GM13977 (cell line): Measurements from ENCODE around the gene PCDHA5.

Source experiments
- DNase-seq: peaks from one replicate; pipeline ENCODE4 v3.0.0; 2012; ENCODE audit warnings: low spot score
- in situ Hi-C: fragments of 300-500 bp; cut with MboI; formaldehyde crosslinking; loops from one replicate; pipeline ENCODE4 v1.12.0; 2022; ENCODE audit warnings: low sequenced_read_pairs, low pct_unique_long_range_greater_than_20kb, mixed read lengths, inconsistent platforms; ENCODE audit not compliant: unreplicated experiment
- TF ChIP-seq, protein P1 (sequence below): IDR thresholded peaks from 2 replicates; pipeline ENCODE4 v1.5.1; 2012; ENCODE audit warnings: mild to moderate bottlenecking, control low read depth; ENCODE audit not compliant: insufficient read depth; ENCODE audit errors: extremely low read depth, missing control alignments

Gene PCDHA5

DNA sequence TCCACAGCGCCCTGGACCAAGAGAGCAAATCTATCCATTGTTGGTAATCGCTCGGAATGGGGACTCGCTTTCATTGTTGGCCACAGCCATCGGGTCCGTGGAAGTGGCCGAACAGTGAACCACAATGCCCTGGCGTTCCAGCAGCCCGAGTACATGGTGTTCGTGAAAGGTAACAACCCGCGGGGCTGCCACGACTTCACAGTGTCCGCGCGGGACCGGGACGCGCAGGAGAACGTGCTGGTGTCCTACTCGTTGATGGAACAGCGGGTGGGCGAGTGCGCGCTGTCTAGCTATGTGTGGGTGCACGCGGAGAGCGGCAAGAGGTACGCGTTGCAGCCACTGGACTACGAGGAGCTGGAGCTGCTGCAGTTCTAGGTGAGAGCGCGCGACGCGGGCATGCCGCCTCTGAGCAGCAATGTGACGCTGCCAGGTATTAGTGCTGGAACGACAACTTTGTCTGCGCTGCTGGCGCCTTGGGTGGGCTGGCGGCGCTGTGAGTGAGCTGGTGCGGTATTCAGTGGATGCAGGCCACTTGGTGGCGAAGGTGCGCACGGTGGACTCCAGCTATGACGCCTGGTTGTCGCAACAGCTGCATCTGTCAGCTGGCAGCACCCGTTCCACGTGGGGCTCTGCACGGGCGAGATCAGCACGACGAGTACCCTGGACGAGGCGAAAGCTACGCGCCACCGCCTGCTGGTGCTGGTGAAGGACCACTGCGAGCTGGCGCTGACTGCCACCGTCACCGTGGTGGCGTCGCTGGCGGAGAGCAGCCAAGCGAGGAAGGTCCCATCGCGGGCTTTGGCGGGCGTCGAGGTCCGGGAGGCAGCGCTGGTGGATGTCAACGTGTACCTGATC is 41.3 kb downstream of the PCDHA5 start:
- TF ChIP-seq, protein P1, sequence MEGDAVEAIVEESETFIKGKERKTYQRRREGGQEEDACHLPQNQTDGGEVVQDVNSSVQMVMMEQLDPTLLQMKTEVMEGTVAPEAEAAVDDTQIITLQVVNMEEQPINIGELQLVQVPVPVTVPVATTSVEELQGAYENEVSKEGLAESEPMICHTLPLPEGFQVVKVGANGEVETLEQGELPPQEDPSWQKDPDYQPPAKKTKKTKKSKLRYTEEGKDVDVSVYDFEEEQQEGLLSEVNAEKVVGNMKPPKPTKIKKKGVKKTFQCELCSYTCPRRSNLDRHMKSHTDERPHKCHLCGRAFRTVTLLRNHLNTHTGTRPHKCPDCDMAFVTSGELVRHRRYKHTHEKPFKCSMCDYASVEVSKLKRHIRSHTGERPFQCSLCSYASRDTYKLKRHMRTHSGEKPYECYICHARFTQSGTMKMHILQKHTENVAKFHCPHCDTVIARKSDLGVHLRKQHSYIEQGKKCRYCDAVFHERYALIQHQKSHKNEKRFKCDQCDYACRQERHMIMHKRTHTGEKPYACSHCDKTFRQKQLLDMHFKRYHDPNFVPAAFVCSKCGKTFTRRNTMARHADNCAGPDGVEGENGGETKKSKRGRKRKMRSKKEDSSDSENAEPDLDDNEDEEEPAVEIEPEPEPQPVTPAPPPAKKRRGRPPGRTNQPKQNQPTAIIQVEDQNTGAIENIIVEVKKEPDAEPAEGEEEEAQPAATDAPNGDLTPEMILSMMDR = no peak
- DNase-seq = no peak
- in situ Hi-C loops = no loop called here

DNA sequence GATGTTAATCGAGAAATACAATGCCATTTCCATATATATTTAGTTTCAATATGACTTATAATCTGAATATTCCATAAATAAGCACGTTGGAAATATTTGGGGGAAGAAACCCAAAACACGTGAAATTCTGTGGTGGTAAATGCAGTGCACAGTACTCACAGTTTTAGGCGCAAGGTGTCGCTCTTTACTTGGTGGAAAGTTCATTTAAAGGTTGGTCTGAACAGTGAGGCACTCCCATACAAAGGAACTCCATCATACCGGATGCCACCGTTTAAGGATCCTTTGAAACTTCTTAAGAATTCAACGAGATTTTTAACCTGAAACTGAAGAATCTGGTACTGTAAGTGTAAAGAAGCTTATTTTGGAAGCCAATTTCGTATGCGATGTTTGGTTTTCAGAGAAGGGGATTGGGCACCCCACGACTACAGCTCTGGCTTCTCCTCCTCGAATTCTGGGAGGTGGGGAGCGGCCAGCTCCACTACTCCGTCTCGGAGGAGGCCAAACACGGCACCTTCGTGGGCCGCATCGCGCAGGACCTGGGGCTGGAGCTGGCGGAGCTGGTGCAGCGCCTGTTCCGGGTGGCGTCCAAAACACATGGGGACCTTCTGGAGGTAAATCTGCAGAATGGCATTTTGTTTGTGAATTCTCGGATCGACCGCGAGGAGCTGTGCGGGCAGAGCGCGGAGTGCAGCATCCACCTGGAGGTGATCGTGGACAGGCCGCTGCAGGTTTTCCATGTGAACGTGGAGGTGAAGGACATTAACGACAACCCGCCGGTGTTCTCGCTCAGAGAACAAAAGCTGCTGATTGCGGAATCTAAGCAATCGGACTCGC is 47.5 kb downstream of the PCDHA5 start, which contains the start of gene PCDHA11:
PCDHA11 (plus strand) TSS at position 237 of the 834 bp plus-strand sequence; CDS start at position 384, 147 bp downstream.
- in situ Hi-C loops = no loop called here
- no peak for DNase-seq
- TF ChIP-seq, protein P1 = peak; percentile 24

DNA sequence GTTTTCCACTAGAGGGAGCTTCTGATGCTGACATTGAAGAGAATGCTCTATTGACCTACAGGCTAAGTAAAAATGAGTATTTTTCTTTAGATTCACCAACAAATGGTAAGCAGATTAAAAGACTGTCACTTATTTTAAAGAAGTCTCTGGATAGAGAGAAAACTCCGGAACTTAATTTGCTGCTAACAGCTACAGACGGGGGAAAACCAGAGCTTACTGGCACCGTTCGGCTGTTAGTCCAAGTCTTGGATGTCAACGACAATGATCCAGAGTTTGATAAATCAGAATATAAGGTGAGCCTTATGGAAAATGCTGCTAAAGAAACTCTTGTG is 48.1 kb downstream of the PCDHA5 start:
- TF ChIP-seq, protein P1 = no peak
- DNase-seq = no peak
- in situ Hi-C loops = no loop called here

DNA sequence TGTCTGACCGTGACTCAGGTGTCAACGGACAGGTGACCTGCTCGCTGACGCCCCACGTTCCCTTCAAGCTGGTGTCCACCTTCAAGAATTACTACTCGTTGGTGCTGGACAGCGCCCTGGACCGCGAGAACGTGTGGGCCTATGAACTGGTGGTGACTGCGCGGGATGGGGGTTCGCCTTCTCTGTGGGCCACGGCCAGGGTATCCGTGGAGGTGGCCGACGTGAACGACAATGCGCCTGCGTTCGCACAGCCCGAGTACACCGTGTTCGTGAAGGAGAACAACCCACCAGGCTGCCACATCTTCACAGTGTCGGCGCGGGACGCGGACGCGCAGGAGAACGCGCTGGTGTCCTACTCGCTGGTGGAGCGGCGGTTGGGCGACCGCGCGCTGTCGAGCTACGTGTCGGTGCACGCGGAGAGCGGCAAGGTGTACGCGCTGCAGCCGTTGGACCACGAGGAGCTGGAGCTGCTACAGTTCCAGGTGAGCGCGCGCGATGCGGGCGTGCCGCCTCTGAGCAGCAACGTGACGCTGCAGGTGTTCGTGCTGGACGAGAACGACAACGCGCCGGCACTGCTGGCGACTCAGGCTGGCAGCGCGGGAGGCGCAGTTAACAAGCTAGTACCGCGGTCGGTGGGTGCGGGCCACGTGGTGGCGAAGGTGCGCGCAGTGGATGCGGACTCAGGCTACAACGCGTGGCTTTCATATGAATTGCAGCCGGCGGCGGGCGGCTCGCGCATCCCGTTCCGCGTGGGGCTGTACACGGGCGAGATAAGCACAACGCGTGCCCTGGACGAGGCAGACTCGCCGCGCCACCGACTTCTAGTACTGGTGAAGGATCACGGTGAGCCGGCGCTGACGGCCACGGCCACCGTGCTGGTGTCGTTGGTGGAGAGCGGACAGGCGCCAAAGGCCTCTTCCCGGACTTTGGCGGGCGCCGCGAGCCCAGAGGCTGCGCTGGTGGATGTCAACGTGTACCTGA is 49.1 kb downstream of the PCDHA5 start:
- TF ChIP-seq, protein P1 = no peak
- no peak for DNase-seq
- in situ Hi-C loops = no loop called here
